CD4-positive, alpha-beta T cell (primary cell): ENCODE measurements around the gene NUMA1. TPM values are rescaled to one million over a fixed set of nuclear protein-coding genes. Genes with fewer than 3 reads are reported as not detected.

ENCODE experiments used
- ATAC-seq: fragments of 200-7000 bp; cut with Tn5 transposase; one replicate; pipeline ENCODE4 v1.10.0; 2022; ENCODE audit warnings: mild to moderate bottlenecking; ENCODE audit not compliant: poor library complexity
- CTCF ChIA-PET: fragments of 350-600 bp; sonication (Branson Sonifier 250); formaldehyde crosslinking; loops from one replicate; lab custom pipeline; 2021; ENCODE audit warnings: antibody characterized with exemption, inconsistent platforms; lab: Charles Lee
- POLR2A ChIA-PET: fragments of 350-600 bp; sonication (Branson Sonifier 250); formaldehyde crosslinking; loops from one replicate; lab custom pipeline; 2021; ENCODE audit warnings: antibody characterized with exemption, inconsistent platforms; lab: Charles Lee
- DNase-seq, 14 experiments: peaks; one replicate each; pipeline ENCODE4 v3.0.0-alpha.2; 2013 to 2020; ENCODE audit warnings: mixed read lengths in 2 of 14
- H3K27ac ChIP-seq, 2 donors: one replicate each; pipeline versions ENCODE4 v1.5.1 to v1.7.0; 2013; ENCODE audit warnings: low read length in 2 of 2, low read depth in 1 of 2, mild to moderate bottlenecking in 1 of 2
- H3K27me3 ChIP-seq, 2 experiments: 1 replicate in 1 of 2; 2 replicates in 1 of 2; pipeline versions ENCODE4 v1.6.1 to v1.7.0; 2013; ENCODE audit warnings: low read length in 2 of 2, control low read depth in 1 of 2, mild to moderate bottlenecking in 1 of 2, moderate library complexity in 1 of 2; ENCODE audit not compliant: insufficient read depth in 2 of 2, control insufficient read depth in 1 of 2
- H3K36me3 ChIP-seq: one replicate; pipeline ENCODE4 v1.6.1; 2013; ENCODE audit warnings: low read length, control low read depth; ENCODE audit not compliant: insufficient read depth
- H3K4me1 ChIP-seq: one replicate; pipeline ENCODE4 v1.6.1; 2013; ENCODE audit warnings: low read length, control low read depth; ENCODE audit not compliant: insufficient read depth
- H3K4me3 ChIP-seq: one replicate; pipeline ENCODE4 v1.5.1; 2013; ENCODE audit warnings: mild to moderate bottlenecking, low read length, moderate library complexity
- H3K9me3 ChIP-seq, 2 experiments: 1 replicate in 1 of 2; 2 replicates in 1 of 2; pipeline versions ENCODE4 v1.6.1 to v1.7.0; 2013; ENCODE audit warnings: low read length in 2 of 2, mild to moderate bottlenecking in 2 of 2, control low read depth in 1 of 2, moderate library complexity in 1 of 2; ENCODE audit not compliant: control insufficient read depth in 1 of 2, insufficient read depth in 1 of 2
- H3K27ac Mint-ChIP-seq: one replicate; pipeline ENCODE4 v1.8.0; 2020; ENCODE audit warnings: mixed read lengths
- H3K27me3 Mint-ChIP-seq: one replicate; pipeline ENCODE4 v1.8.0; 2021; ENCODE audit warnings: mixed read lengths
- H3K36me3 Mint-ChIP-seq: one replicate; pipeline ENCODE4 v1.8.0; 2021; ENCODE audit warnings: low read depth, mixed read lengths
- H3K4me1 Mint-ChIP-seq: one replicate; pipeline ENCODE4 v1.8.0; 2021; ENCODE audit warnings: low read depth, mixed read lengths
- H3K4me3 Mint-ChIP-seq: one replicate; pipeline ENCODE4 v1.8.0; 2020; ENCODE audit warnings: mild to moderate bottlenecking, mixed read lengths
- H3K9me3 Mint-ChIP-seq: one replicate; pipeline ENCODE4 v1.8.0; 2020; ENCODE audit warnings: mixed read lengths
- CTCF ChIP-seq: fragments of 200-600 bp; IDR thresholded peaks from one replicate; pipeline ENCODE4 v1.8.0; 2022; ENCODE audit warnings: antibody characterized with exemption, mild to moderate bottlenecking
- intact Hi-C, 2 experiments: fragments of 100-400 bp; cut with DNase I in 1 of 2; cut with micrococcal nuclease in 1 of 2; formaldehyde crosslinking; loops; one replicate each; pipeline versions ENCODE4 v1.15.1 to v1.9.0; 2023 to 2025; cut with DNase I, micrococcal nuclease
- total RNA-seq, 174 experiments: library from RNA in 2 of 174; stranded (reverse) in 2 of 174; gene quantifications; one replicate each; pipeline ENCODE4 v1.2.3 and lab custom pipeline; 2021 to 2026

Gene NUMA1
- total RNA-seq, 2 experiments from 2014 or later = 191 to 197 TPM

- no peak for TF ChIP-seq CTCF
- intact Hi-C loops = no loop called here
- CTCF ChIA-PET = interaction anchor here (1.8 kb wide), 1 partner anchor 9 kb away, joined by 5 read pairs; no protein-coding TSS in a partner anchor
- Mint-ChIP-seq H3K4me1 (no peaks in the 10 kb centered on the region), H3K9me3 (no peaks in the 10 kb centered on the region), H3K36me3 (peaks cover 56% of the 10 kb centered on the region), H3K27ac (no peak overlapping the region), H3K4me3 (no peak overlapping the region), H3K27me3 (no peaks in the 10 kb centered on the region)
- Histone ChIP-seq H3K4me3 (no peak overlapping the region), H3K36me3 (peaks cover 24% of the 10 kb centered on the region), H3K4me1 (no peaks in the 10 kb centered on the region), H3K27ac (no peak overlapping the region), H3K27me3 (no peaks in the 10 kb centered on the region), H3K9me3 (no peaks in the 10 kb centered on the region)
- POLR2A ChIA-PET = no interaction called here
- ATAC-seq (no peak), DNase-seq (no peak)
Measured at GRCh38 chr11:71986131-71986530, 94.2 kb downstream of the NUMA1 start.

DNA sequence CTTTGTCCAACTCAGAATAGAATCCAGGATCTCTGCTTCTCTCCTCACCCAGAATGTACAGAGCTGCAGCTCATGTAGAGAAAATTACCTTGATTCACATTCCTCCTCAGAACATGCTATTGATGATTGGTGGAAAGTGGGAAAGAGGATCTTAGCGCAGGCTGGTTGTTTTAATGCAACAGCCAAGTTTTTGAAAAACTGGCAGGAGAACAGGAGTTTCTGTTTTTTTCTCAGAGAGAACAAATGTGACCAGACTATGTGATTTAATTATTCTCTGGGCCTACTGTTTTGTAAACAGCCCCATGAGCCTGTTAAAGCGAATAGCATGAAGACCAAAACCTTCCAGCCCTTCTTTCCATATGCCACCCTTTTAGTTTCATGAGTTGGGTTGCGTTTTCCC is 100.7 kb downstream of the NUMA1 start:
- no peak for ATAC-seq
- peaks cover 16% of the 10 kb centered on the region for H3K36me3 ChIP-seq
- no peaks in the 10 kb centered on the region for H3K4me1 ChIP-seq
- intact Hi-C loops = loop anchor here (5.0 kb wide), 1 partner anchor 453 kb away; the partner anchor contains the start of gene CLPB (in 2 of the 2)
- Mint-ChIP-seq H3K27me3 (no peaks in the 10 kb centered on the region), H3K36me3 (peaks cover 47% of the 10 kb centered on the region), H3K9me3 (no peaks in the 10 kb centered on the region), H3K27ac (no peak overlapping the region), H3K4me3 (no peak overlapping the region), H3K4me1 (no peaks in the 10 kb centered on the region)
- TF ChIP-seq CTCF = no peak
- H3K9me3 ChIP-seq = no peaks in the 10 kb centered on the region
- DNase-seq = no peak
- ChIA-PET POLR2A (no interaction called here), CTCF (no interaction called here)
- H3K27ac ChIP-seq = no peak overlapping the region
- no peaks in the 10 kb centered on the region for H3K27me3 ChIP-seq
- H3K4me3 ChIP-seq = no peak overlapping the region

DNA sequence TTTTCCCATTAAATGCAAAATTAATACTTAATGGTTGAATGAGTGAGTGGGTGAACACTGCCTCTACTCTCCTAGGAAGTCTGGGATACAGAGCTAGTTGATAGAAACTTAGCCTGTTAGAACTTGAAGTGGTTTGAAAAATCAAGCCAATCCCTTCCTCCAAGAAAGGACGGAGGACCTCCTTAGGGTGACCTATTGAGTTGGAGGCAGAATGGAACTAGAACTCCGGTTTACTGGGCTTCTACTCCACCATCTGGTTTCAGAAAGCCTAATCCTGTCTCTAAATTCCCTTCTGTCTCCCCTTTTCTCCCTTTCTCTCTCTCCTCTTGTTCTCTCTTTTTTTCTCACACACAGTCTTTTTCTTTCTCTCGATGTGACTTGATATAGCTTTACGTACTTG is 101.2 kb downstream of the NUMA1 start:
- POLR2A ChIA-PET = no interaction called here
- DNase-seq = no peak
- no peak for TF ChIP-seq CTCF
- Histone ChIP-seq H3K27ac (no peak overlapping the region), H3K4me1 (no peaks in the 10 kb centered on the region), H3K27me3 (no peaks in the 10 kb centered on the region), H3K9me3 (no peaks in the 10 kb centered on the region), H3K4me3 (no peak overlapping the region), H3K36me3 (peaks cover 16% of the 10 kb centered on the region)
- no peak for ATAC-seq
- no peak overlapping the region for H3K4me3 Mint-ChIP-seq
- CTCF ChIA-PET = no interaction called here
- peaks cover 52% of the 10 kb centered on the region for H3K36me3 Mint-ChIP-seq
- intact Hi-C loops = loop anchor here (5.0 kb wide), 1 partner anchor 453 kb away; the partner anchor contains the start of gene CLPB (in 2 of the 2)
- no peak overlapping the region for H3K27ac Mint-ChIP-seq
- H3K9me3 Mint-ChIP-seq = no peaks in the 10 kb centered on the region
- H3K27me3 Mint-ChIP-seq = no peaks in the 10 kb centered on the region
- H3K4me1 Mint-ChIP-seq = no peaks in the 10 kb centered on the region
